Measurements from ENCODE around the gene TEX14.
"Not testable (repeated sequence)": the region's sequence is repeated elsewhere in the genome, so short reads cannot be mapped to it uniquely, and the experiment has no call there.

Gene TEX14

GRCh38 chr17:58555109-58555508, 136.7 kb downstream of the TEX14 start:
- DNase-seq, result not testable (repeated sequence)

GRCh38 chr17:58541249-58541648, 150.6 kb downstream of the TEX14 start:
- no peak for DNase-seq

- DNase-seq, result no peak
Measured at GRCh38 chr17:58539698-58540097, 152.1 kb downstream of the TEX14 start.

- DNase-seq, result no peak
Measured at GRCh38 chr17:58538811-58539409, 152.9 kb downstream of the TEX14 start.

GRCh38 chr17:58537266-58537665, 154.6 kb downstream of the TEX14 start:
- DNase-seq, result no peak

GRCh38 chr17:58536542-58536941, 155.3 kb downstream of the TEX14 start:
- DNase-seq, result no peak

GRCh38 chr17:58535431-58535830, 156.4 kb downstream of the TEX14 start:
- no peak for DNase-seq

GRCh38 chr17:58534901-58535421, 156.9 kb downstream of the TEX14 start:
- DNase-seq, result no peak

GRCh38 chr17:58534331-58534730, 157.5 kb downstream of the TEX14 start:
- no peak for DNase-seq

- DNase-seq, result no peak
Measured at GRCh38 chr17:58533616-58534188, 158.1 kb downstream of the TEX14 start.

- DNase-seq, result no peak
Measured at GRCh38 chr17:58532555-58532951, 159.3 kb downstream of the TEX14 start.

GRCh38 chr17:58531661-58532554, 159.9 kb downstream of the TEX14 start:
- peak; percentile 81 for DNase-seq

- DNase-seq, result peak; percentile 53
Measured at GRCh38 chr17:58531122-58531521, 160.7 kb downstream of the TEX14 start.

- DNase-seq, result peak; percentile 53
Measured at GRCh38 chr17:58530655-58531054, 161.2 kb downstream of the TEX14 start.

GRCh38 chr17:58529275-58529674, 162.6 kb downstream of the TEX14 start:
- peak; percentile 51 for DNase-seq

- DNase-seq, result no peak
Measured at GRCh38 chr17:58528443-58528842, 163.4 kb downstream of the TEX14 start.

GRCh38 chr17:58527949-58528348, 163.9 kb downstream of the TEX14 start:
- no peak for DNase-seq

GRCh38 chr17:58527306-58527705, 164.5 kb downstream of the TEX14 start:
- DNase-seq, result no peak

GRCh38 chr17:58525239-58525638, 166.6 kb downstream of the TEX14 start:
- no peak for DNase-seq

GRCh38 chr17:58521680-58522079, 170.2 kb downstream of the TEX14 start:
- no peak for DNase-seq

- DNase-seq, result no peak
Measured at GRCh38 chr17:58520843-58521430, 170.9 kb downstream of the TEX14 start.

GRCh38 chr17:58517928-58518609, 173.8 kb downstream of the TEX14 start:
- peak; percentile 98 for DNase-seq
